Stomach (tissue), 9 donors: ENCODE results near the gene C18orf54. TPM values are rescaled to one million over a fixed set of nuclear protein-coding genes. Genes with fewer than 3 reads are reported as not detected.

ENCODE experiments used
- DNase-seq, 2 donors: peaks; one replicate each; pipeline versions ENCODE4 v3.0.0 to v3.0.0-alpha.2; 2013 to 2019
- H3K27ac ChIP-seq, 5 donors: fragments of 200-600 bp in 4 of 5; sonication (generic) in 4 of 5; one replicate each; pipeline ENCODE4 v1.5.1; 2013 to 2019; ENCODE audit warnings: mild to moderate bottlenecking in 1 of 5, moderate library complexity in 1 of 5
- H3K27me3 ChIP-seq, 3 donors: fragments of 200-600 bp; sonication (generic); one replicate each; pipeline ENCODE4 v1.5.1; 2017 to 2019; ENCODE audit warnings: mixed run types in 1 of 3
- H3K36me3 ChIP-seq, 4 donors: fragments of 200-600 bp; sonication (generic); 1 replicate in 3 of 4; 2 replicates in 1 of 4; pipeline ENCODE4 v1.5.1; 2016 to 2019
- H3K4me1 ChIP-seq, 4 donors: fragments of 200-600 bp; sonication (generic); one replicate each; pipeline ENCODE4 v1.5.1; 2016 to 2019
- H3K4me3 ChIP-seq, 4 donors: fragments of 200-600 bp; sonication (generic) in 3 of 4; one replicate each; pipeline ENCODE4 v1.5.1; 2016 to 2019; ENCODE audit warnings: mild to moderate bottlenecking in 1 of 4
- H3K9me3 ChIP-seq, 4 donors: fragments of 200-600 bp; sonication (generic); one replicate each; pipeline ENCODE4 v1.5.1; 2016 to 2019
- CTCF ChIP-seq, 7 experiments: fragments of 450-650 bp in 4 of 7; fragments of 200-600 bp in 3 of 7; sonication (generic) in 3 of 7; IDR thresholded peaks; one replicate each; pipeline ENCODE4 v1.5.1; 2016 to 2019; ENCODE audit warnings: antibody characterized with exemption in 7 of 7, control low read depth in 2 of 7, mild to moderate bottlenecking in 1 of 7
- EP300 ChIP-seq: sonication (generic); formaldehyde crosslinking; IDR thresholded peaks from one replicate; pipeline ENCODE4 v1.6.1; 2017; ENCODE audit warnings: antibody characterized with exemption
- POLR2A ChIP-seq, 4 donors: fragments of 450-650 bp; IDR thresholded peaks; one replicate each; pipeline ENCODE4 v1.6.1; 2016; ENCODE audit warnings: antibody characterized with exemption in 4 of 4, control low read depth in 2 of 4, mild to moderate bottlenecking in 1 of 4, moderate library complexity in 1 of 4
- POLR2AphosphoS5 ChIP-seq, 3 donors: sonication (generic); formaldehyde crosslinking; IDR thresholded peaks; one replicate each; pipeline ENCODE4 v1.6.1; 2016; ENCODE audit warnings: antibody characterized with exemption in 3 of 3
- WGBS, 5 donors: extraction: QIAGEN DNeasy Blood & Tissue Kit in 3 of 5; methylation state at CpG; one replicate each; pipeline versions ENCODE4 v1.1.5 to v1.1.7; 2013 to 2018; 5-methylcytosine and 5-hydroxymethylcytosine counted together
- intact Hi-C: fragments of 100-400 bp; cut with DNase I; formaldehyde crosslinking; loops from one replicate; pipeline ENCODE4 v1.15.1; 2023; ENCODE audit warnings: low total_unique reads
- polyA plus RNA-seq, 3 donors: library from polyadenylated mRNA; stranded (reverse); fragments of 200-250 nt; gene quantifications; one replicate each; pipeline ENCODE4 v1.2.3, GENCODE V29; 2013
- total RNA-seq, 5 donors: library from RNA; depleted of rRNA; stranded (reverse); fragments of >200 nt; gene quantifications; one replicate each; pipeline versions ENCODE4 v1.1.0 to v1.2.3, GENCODE V29; 2014 to 2016
- donor health status: healthy with polysubstance abuse.
- donor health status: Bipolar disorder and iron deficiency.
- donor health status: healthy.

The C18orf54 gene
- total and polyA plus RNA-seq, 8 donors, result 0.68 to 4.0 (median 0.89) TPM; not detected in 3

GRCh38 chr18:54351186-54351585, 6.5 kb upstream of the C18orf54 start:
- TF ChIP-seq EP300 (no peak), POLR2AphosphoS5 (IDR thresholded peaks at IDR 0.05) (no peak), POLR2A (IDR thresholded peaks at IDR 0.05) (no peak), CTCF (IDR thresholded peaks at IDR 0.05) (no peak)
- Histone ChIP-seq H3K27ac (no peak overlapping the region), H3K36me3 (no peaks in the 10 kb centered on the region), H3K4me1 (no peaks in the 10 kb centered on the region), H3K27me3 (peaks cover 0 to 6% (median 0%) of the 10 kb centered on the region in 3 donors), H3K9me3 (peaks cover 0 to 5% (median 0%) of the 10 kb centered on the region in 4 donors), H3K4me3 (no peak overlapping the region)
- DNase-seq, result no peak
- WGBS, 5 donors, result 82 to 96% (median 91%) methylated on average over 1 of the region's 1 CpG
- intact Hi-C loops, result no loop called here

- no peak for DNase-seq
- peaks cover 0 to 18% (median 15%) of the 10 kb centered on the region in 4 donors for H3K4me1 ChIP-seq
- peak overlapping the region; percentile 22 to 77 (median 74) for H3K27ac ChIP-seq
- H3K27me3 ChIP-seq, result peaks cover 0 to 4% (median 0%) of the 10 kb centered on the region in 3 donors
- peaks cover 0 to 5% (median 0%) of the 10 kb centered on the region in 4 donors for H3K9me3 ChIP-seq
- H3K4me3 ChIP-seq, result peak overlapping the region; percentile 60 to 97 (median 78)
- TF ChIP-seq EP300 (no peak), POLR2A (IDR thresholded peaks at IDR 0.05) (no peak), POLR2AphosphoS5 (IDR thresholded peaks at IDR 0.05) (no peak), CTCF (IDR thresholded peaks at IDR 0.05) (no peak)
- 3 to 7% (median 4%) methylated on average over 12 to 15 of the region's 15 CpGs for WGBS, 5 donors
- intact Hi-C loops, result no loop called here
- H3K36me3 ChIP-seq, result peaks cover 0 to 4% (median 0%) of the 10 kb centered on the region in 4 donors
These were observed 535 bp upstream of the C18orf54 start for GRCh38 chr18:54357082-54357659.

- DNase-seq, result no peak
These were observed 862 bp downstream of the C18orf54 start for GRCh38 chr18:54358495-54359040.

GRCh38 chr18:54359233-54359632, 1.5 kb downstream of the C18orf54 start:
- no peak for TF ChIP-seq POLR2A (IDR thresholded peaks at IDR 0.05)
- TF ChIP-seq CTCF (IDR thresholded peaks at IDR 0.05), result no peak
- no peak for TF ChIP-seq EP300
- no peak for TF ChIP-seq POLR2AphosphoS5 (IDR thresholded peaks at IDR 0.05)
- intact Hi-C loops, result no loop called here

More at GRCh38 chr18:54358495-54359040, 862 bp downstream of the C18orf54 start:
- H3K27ac ChIP-seq, result peak overlapping the region in 4 of 5 donors; percentile 72 to 77 (median 75)
- no peaks in the 10 kb centered on the region for H3K27me3 ChIP-seq
- H3K36me3 ChIP-seq, result peaks cover 0 to 4% (median 0%) of the 10 kb centered on the region in 4 donors
- WGBS, 5 donors, result 2 to 4% (median 3%) methylated on average over 21 of the region's 21 CpGs
- H3K4me3 ChIP-seq, result peak overlapping the region; percentile 60 to 97 (median 78)
- TF ChIP-seq POLR2A (IDR thresholded peaks at IDR 0.05) (no peak), CTCF (IDR thresholded peaks at IDR 0.05) (no peak), POLR2AphosphoS5 (IDR thresholded peaks at IDR 0.05) (no peak), EP300 (no peak)
- intact Hi-C loops, result no loop called here
- no peaks in the 10 kb centered on the region for H3K9me3 ChIP-seq
- peaks cover 0 to 18% (median 15%) of the 10 kb centered on the region in 4 donors for H3K4me1 ChIP-seq

More at GRCh38 chr18:54359233-54359632, 1.5 kb downstream of the C18orf54 start:
- H3K4me1 ChIP-seq, result peaks cover 0 to 18% (median 15%) of the 10 kb centered on the region in 4 donors
- peaks cover 0 to 4% (median 0%) of the 10 kb centered on the region in 4 donors for H3K36me3 ChIP-seq
- no peak overlapping the region for H3K27ac ChIP-seq
- peak overlapping the region in 3 of 4 donors; percentile 77 to 97 (median 79) for H3K4me3 ChIP-seq
- peak in 1 of 2 donors; percentile 3 for DNase-seq
- H3K9me3 ChIP-seq, result no peaks in the 10 kb centered on the region
- 51 to 64% (median 60%) methylated on average over 6 of the region's 6 CpGs for WGBS, 5 donors
- H3K27me3 ChIP-seq, result no peaks in the 10 kb centered on the region
